ENCODE results near the gene CFAP92.

CFAP92 gene

GRCh38 chr3:129013491-129013891 is 19.6 kb upstream of the CFAP92 start (continued):
- no peak for TF ChIP-seq SP3 (tag by site-specific recombination; IDR thresholded peaks at IDR 0.05)
- TF ChIP-seq ZNF571 (tag by site-specific recombination; IDR thresholded peaks at IDR 0.05) = no peak
- TF ChIP-seq ZBTB20 (tag by site-specific recombination; IDR thresholded peaks at IDR 0.05) = no peak
- TF ChIP-seq YY1 (tag by site-specific recombination; IDR thresholded peaks at IDR 0.05) = no peak
- no peak for TF ChIP-seq ZNF112 (tag by site-specific recombination; IDR thresholded peaks at IDR 0.05)
- no peak for TF ChIP-seq ELK4 (IDR thresholded peaks at IDR 0.05; ENCODE audit: borderline replicate concordance, low read depth, low read length)

GRCh38 chr3:129010310-129010956 is 16.6 kb upstream of the CFAP92 start:
- Histone ChIP-seq H3K4me3 (ENCODE audit: low read depth, low read length) (no peak overlapping the region), H3K9me3 (ENCODE audit: control insufficient read depth, insufficient read depth, low read depth, low read length) (no peaks in the 10 kb centered on the region), H3K27ac (ENCODE audit: extremely low read depth, low read depth, low read length) (no peak overlapping the region), H3K36me3 (ENCODE audit: control insufficient read depth in 2 of 2, insufficient read depth in 1 of 2, low read length in 2 of 2) (no peaks in the 10 kb centered on the region), H3K4me1 (ENCODE audit: control insufficient read depth, insufficient read depth, low read length) (no peaks in the 10 kb centered on the region)
- TF ChIP-seq ZNF621 (tag by site-specific recombination; IDR thresholded peaks at IDR 0.05) (no peak), ZNF169 (tag by site-specific recombination; IDR thresholded peaks at IDR 0.05) (no peak), ZNF341 (tag by site-specific recombination; IDR thresholded peaks at IDR 0.05; ENCODE audit: low read depth) (no peak), ZNF350 (tag by site-specific recombination; IDR thresholded peaks at IDR 0.05) (no peak), EGR2 (tag by site-specific recombination; IDR thresholded peaks at IDR 0.05; ENCODE audit: low read depth) (peak; percentile 95), ZNF555 (tag by site-specific recombination; conservative IDR thresholded peaks at IDR 0.05) (no peak), ZFHX2 (tag by site-specific recombination; conservative IDR thresholded peaks at IDR 0.05) (peak; percentile 92), ZNF548 (tag by site-specific recombination; IDR thresholded peaks at IDR 0.05) (no peak), SETDB1 (IDR thresholded peaks at IDR 0.05; ENCODE audit: insufficient read length, low read length) (no peak), ZNF362 (tag by site-specific recombination; IDR thresholded peaks at IDR 0.05) (no peak), HOXD13 (CRISPR knock-in tag; IDR thresholded peaks at IDR 0.05; ENCODE audit: borderline replicate concordance) (no peak), SP3 (tag by site-specific recombination; IDR thresholded peaks at IDR 0.05) (no peak), ZNF26 (tag by site-specific recombination; IDR thresholded peaks at IDR 0.05) (no peak)
- POLR2A ChIA-PET = no interaction called here
- CTCF ChIA-PET = interaction anchor here (0.5 kb wide), 1 partner anchor 43 kb away, joined by 4 read pairs; no protein-coding TSS in a partner anchor

- Histone ChIP-seq H3K4me3 (ENCODE audit: low read depth, low read length) (no peak overlapping the region), H3K36me3 (ENCODE audit: control insufficient read depth in 2 of 2, insufficient read depth in 1 of 2, low read length in 2 of 2) (no peaks in the 10 kb centered on the region), H3K4me1 (ENCODE audit: control insufficient read depth, insufficient read depth, low read length) (no peaks in the 10 kb centered on the region), H3K27ac (ENCODE audit: extremely low read depth, low read depth, low read length) (no peak overlapping the region), H3K9me3 (ENCODE audit: control insufficient read depth, insufficient read depth, low read depth, low read length) (no peaks in the 10 kb centered on the region)
- ChIA-PET CTCF (no interaction called here), POLR2A (interaction anchor here (0.6 kb wide), 1 partner anchor 1418 kb away, joined by 3 read pairs; no protein-coding TSS in a partner anchor)
- no peak for TF ChIP-seq ZNF549 (tag by site-specific recombination; IDR thresholded peaks at IDR 0.05)
- TF ChIP-seq ZBTB11 (tag by site-specific recombination; conservative IDR thresholded peaks at IDR 0.05; ENCODE audit: low read depth) = no peak
- no peak for TF ChIP-seq TCF7L2 (IDR thresholded peaks at IDR 0.05; ENCODE audit: borderline replicate concordance, low read depth, low read length)
- no peak for TF ChIP-seq PRDM6 (tag by site-specific recombination; IDR thresholded peaks at IDR 0.05)
- no peak for TF ChIP-seq ZNF2 (tag by site-specific recombination; IDR thresholded peaks at IDR 0.05)
- no peak for TF ChIP-seq ZNF654 (tag by site-specific recombination; IDR thresholded peaks at IDR 0.05; ENCODE audit: low read depth)
Measured at GRCh38 chr3:129009266-129009665, 15.4 kb upstream of the CFAP92 start.
